Smooth muscle cell (in vitro differentiated cells): ENCODE results near the gene GPATCH2. TPM values are rescaled to one million over a fixed set of nuclear protein-coding genes. Genes with fewer than 3 reads are reported as not detected.

Source experiments
- DNase-seq: peaks from one replicate; lab custom pipeline; 2025; ENCODE audit not compliant: unreplicated experiment; lab: John Stamatoyannopoulos, UW
- H2AFZ ChIP-seq: fragments of 200-600 bp; sonication (generic); 2 replicates; pipeline ENCODE4 v1.6.0; 2016; ENCODE audit warnings: antibody characterized with exemption, low read depth, mild to moderate bottlenecking
- H3F3A ChIP-seq: fragments of 200-600 bp; sonication (generic); 2 replicates; pipeline ENCODE4 v1.6.0; 2017; ENCODE audit warnings: antibody characterized with exemption, low read depth
- H3K27ac ChIP-seq: fragments of 200-600 bp; sonication (generic); 2 replicates; pipeline ENCODE4 v1.5.1; 2016; ENCODE audit warnings: low read depth, mild to moderate bottlenecking
- H3K27me3 ChIP-seq: fragments of 200-600 bp; sonication (generic); 2 replicates; pipeline ENCODE4 v1.6.1; 2016; ENCODE audit warnings: low read depth, mild to moderate bottlenecking
- H3K36me3 ChIP-seq: fragments of 200-600 bp; sonication (generic); 2 replicates; pipeline ENCODE4 v1.5.1; 2016; ENCODE audit warnings: low read depth
- H3K4me1 ChIP-seq: fragments of 200-600 bp; sonication (generic); 2 replicates; pipeline ENCODE4 v1.5.1; 2016; ENCODE audit warnings: low read depth
- H3K4me2 ChIP-seq: fragments of 200-600 bp; sonication (generic); 2 replicates; pipeline ENCODE4 v1.6.0; 2016; ENCODE audit warnings: mild to moderate bottlenecking
- H3K4me3 ChIP-seq: fragments of 200-600 bp; sonication (generic); 2 replicates; pipeline ENCODE4 v1.5.1; 2016; ENCODE audit warnings: mild to moderate bottlenecking
- H3K79me2 ChIP-seq: fragments of 200-600 bp; sonication (generic); 2 replicates; pipeline ENCODE4 v1.6.0; 2016; ENCODE audit warnings: low read depth, mild to moderate bottlenecking
- H3K9ac ChIP-seq: fragments of 200-600 bp; sonication (generic); 2 replicates; pipeline ENCODE4 v1.6.0; 2016; ENCODE audit warnings: low read depth
- H3K9me3 ChIP-seq: fragments of 200-600 bp; sonication (generic); replicated peaks from 2 replicates; pipeline ENCODE4 v1.5.1; 2016; ENCODE audit warnings: low read depth
- H4K20me1 ChIP-seq: fragments of 200-600 bp; sonication (generic); 2 replicates; pipeline ENCODE4 v1.6.0; 2016; ENCODE audit warnings: low read depth
- CTCF ChIP-seq: fragments of 200-600 bp; sonication (generic); IDR thresholded peaks from 2 replicates; pipeline ENCODE4 v1.5.1; 2017; ENCODE audit warnings: borderline replicate concordance, mild to moderate bottlenecking, antibody characterized with exemption; ENCODE audit not compliant: insufficient read depth, poor library complexity, severe bottlenecking
- WGBS: methylation state at CpG from one replicate; pipeline ENCODE4 v1.1.7; 2016; ENCODE audit warnings: low lambda C conversion rate; 5-methylcytosine and 5-hydroxymethylcytosine counted together
- polyA plus RNA-seq: library from polyadenylated mRNA; unstranded; fragments of >200 nt; fragmentation: Nextera tagmentation; extraction: Ambion mirVana; gene quantifications from 2 replicates; pipeline ENCODE4 v1.2.1, GENCODE V29; 2016
- total RNA-seq: library from RNA; depleted of rRNA; stranded (reverse); fragments of >200 nt; gene quantifications from 2 replicates; pipeline ENCODE4 v1.2.3, GENCODE V29; 2014

The GPATCH2 gene
- total and polyA plus RNA-seq, 2 experiments from 2014 or later = 5.6 to 16.4 TPM

- Histone ChIP-seq H3K4me3 (no peak overlapping the region), H3K9me3 (no peaks in the 10 kb centered on the region)
- DNase-seq = no peak
Observed at GRCh38 chr1:217577336-217577735, 53.6 kb downstream of the GPATCH2 start.

GRCh38 chr1:217574265-217574949 is 56.5 kb downstream of the GPATCH2 start:
- Histone ChIP-seq H3K4me2 (no peak overlapping the region), H3K27me3 (no peaks in the 10 kb centered on the region), H3K4me3 (no peak overlapping the region), H2AFZ (no peak overlapping the region), H3K27ac (no peak overlapping the region), H4K20me1 (no peaks in the 10 kb centered on the region), H3K79me2 (no peaks in the 10 kb centered on the region), H3K9ac (no peak overlapping the region), H3F3A (no peaks in the 10 kb centered on the region), H3K4me1 (no peaks in the 10 kb centered on the region), H3K36me3 (no peaks in the 10 kb centered on the region), H3K9me3 (no peaks in the 10 kb centered on the region)
- DNase-seq = no peak
- 96% methylated on average over 6 of the region's 6 CpGs for WGBS
- no peak for TF ChIP-seq CTCF

More at GRCh38 chr1:217577336-217577735, 53.6 kb downstream of the GPATCH2 start:
- no peak for TF ChIP-seq CTCF
- no peak overlapping the region for H3K4me2 ChIP-seq
- no peak overlapping the region for H3K27ac ChIP-seq
- no peaks in the 10 kb centered on the region for H4K20me1 ChIP-seq
- H3K36me3 ChIP-seq = no peaks in the 10 kb centered on the region
- H3K27me3 ChIP-seq = no peaks in the 10 kb centered on the region
- no peak overlapping the region for H3K9ac ChIP-seq
- H3K79me2 ChIP-seq = no peaks in the 10 kb centered on the region
- H3K4me1 ChIP-seq = no peaks in the 10 kb centered on the region
- H3F3A ChIP-seq = no peaks in the 10 kb centered on the region
- H2AFZ ChIP-seq = no peak overlapping the region

GRCh38 chr1:217569021-217569420 is 61.9 kb downstream of the GPATCH2 start:
- TF ChIP-seq CTCF = no peak
- H3F3A ChIP-seq = no peaks in the 10 kb centered on the region
- no peak overlapping the region for H3K4me2 ChIP-seq
- no peak overlapping the region for H3K9ac ChIP-seq
- no peaks in the 10 kb centered on the region for H3K27me3 ChIP-seq
- no peaks in the 10 kb centered on the region for H3K4me1 ChIP-seq
- no peak overlapping the region for H2AFZ ChIP-seq
- no peaks in the 10 kb centered on the region for H3K9me3 ChIP-seq
- 80% methylated on average over 2 of the region's 2 CpGs for WGBS
- no peak for DNase-seq
- no peaks in the 10 kb centered on the region for H3K79me2 ChIP-seq
- no peak overlapping the region for H3K4me3 ChIP-seq
- H3K27ac ChIP-seq = no peak overlapping the region
- no peaks in the 10 kb centered on the region for H4K20me1 ChIP-seq
- no peaks in the 10 kb centered on the region for H3K36me3 ChIP-seq

- peaks cover 1% of the 10 kb centered on the region for H4K20me1 ChIP-seq
- no peak overlapping the region for H3K4me3 ChIP-seq
- no peaks in the 10 kb centered on the region for H3K9me3 ChIP-seq
- no peaks in the 10 kb centered on the region for H3K79me2 ChIP-seq
- no peaks in the 10 kb centered on the region for H3K27me3 ChIP-seq
- H3K27ac ChIP-seq = no peak overlapping the region
- H3K4me2 ChIP-seq = no peak overlapping the region
- WGBS = 72% methylated on average over 4 of the region's 4 CpGs
- no peaks in the 10 kb centered on the region for H3K36me3 ChIP-seq
- no peak for TF ChIP-seq CTCF
- no peaks in the 10 kb centered on the region for H3K4me1 ChIP-seq
- no peak for DNase-seq
- H2AFZ ChIP-seq = no peak overlapping the region
- H3K9ac ChIP-seq = no peak overlapping the region
- H3F3A ChIP-seq = no peaks in the 10 kb centered on the region
Observed at GRCh38 chr1:217568200-217568599, 62.7 kb downstream of the GPATCH2 start.
